Panc1 (cell line): ENCODE results near the gene GLIS2.

ENCODE experiments used
- CTCF ChIP-seq: fragments of 450-650 bp; IDR thresholded peaks from 2 replicates; pipeline ENCODE4 v1.5.1; 2017; ENCODE audit warnings: mild to moderate bottlenecking
- POLR2AphosphoS5 ChIP-seq: IDR thresholded peaks from 2 replicates; pipeline ENCODE4 v1.6.1; 2012; ENCODE audit warnings: mild to moderate bottlenecking, low read depth, low read length, moderate library complexity
- SIN3A ChIP-seq: IDR thresholded peaks from 2 replicates; pipeline ENCODE4 v1.6.1; 2012; ENCODE audit warnings: low read depth, mild to moderate bottlenecking, low read length, moderate library complexity, borderline replicate concordance; ENCODE audit not compliant: insufficient read depth

- TF ChIP-seq CTCF = no peak
- peak; percentile 49 for TF ChIP-seq POLR2AphosphoS5
- TF ChIP-seq SIN3A = no peak
These were observed 60.4 kb downstream of the GLIS2 start for GRCh38 chr16:4376126-4376892.
